ENCODE results near the gene SLC22A16.

SLC22A16 gene

GRCh38 chr6:110432285-110432900 lies 44.0 kb downstream of the SLC22A16 start:
- Histone ChIP-seq H3K4me1 (ENCODE audit: insufficient read depth, poor library complexity, severe bottlenecking) (no peaks in the 10 kb centered on the region), H3K36me3 (ENCODE audit: low read depth) (no peaks in the 10 kb centered on the region), H3K4me3 (ENCODE audit: severe bottlenecking) (no peak overlapping the region), H3K9me3 (ENCODE audit: severe bottlenecking) (no peaks in the 10 kb centered on the region), H3K27me3 (ENCODE audit: insufficient read depth, poor library complexity, severe bottlenecking) (no peaks in the 10 kb centered on the region), H3K27ac (ENCODE audit: poor library complexity, severe bottlenecking) (no peak overlapping the region)
- ATAC-seq (ENCODE audit: low read depth) (no peak), DNase-seq (ENCODE audit: low spot score) (no peak)
- TF ChIP-seq, protein P1, sequence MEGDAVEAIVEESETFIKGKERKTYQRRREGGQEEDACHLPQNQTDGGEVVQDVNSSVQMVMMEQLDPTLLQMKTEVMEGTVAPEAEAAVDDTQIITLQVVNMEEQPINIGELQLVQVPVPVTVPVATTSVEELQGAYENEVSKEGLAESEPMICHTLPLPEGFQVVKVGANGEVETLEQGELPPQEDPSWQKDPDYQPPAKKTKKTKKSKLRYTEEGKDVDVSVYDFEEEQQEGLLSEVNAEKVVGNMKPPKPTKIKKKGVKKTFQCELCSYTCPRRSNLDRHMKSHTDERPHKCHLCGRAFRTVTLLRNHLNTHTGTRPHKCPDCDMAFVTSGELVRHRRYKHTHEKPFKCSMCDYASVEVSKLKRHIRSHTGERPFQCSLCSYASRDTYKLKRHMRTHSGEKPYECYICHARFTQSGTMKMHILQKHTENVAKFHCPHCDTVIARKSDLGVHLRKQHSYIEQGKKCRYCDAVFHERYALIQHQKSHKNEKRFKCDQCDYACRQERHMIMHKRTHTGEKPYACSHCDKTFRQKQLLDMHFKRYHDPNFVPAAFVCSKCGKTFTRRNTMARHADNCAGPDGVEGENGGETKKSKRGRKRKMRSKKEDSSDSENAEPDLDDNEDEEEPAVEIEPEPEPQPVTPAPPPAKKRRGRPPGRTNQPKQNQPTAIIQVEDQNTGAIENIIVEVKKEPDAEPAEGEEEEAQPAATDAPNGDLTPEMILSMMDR (IDR thresholded peaks at IDR 0.05; ENCODE audit: poor library complexity, severe bottlenecking): no peak

GRCh38 chr6:110430741-110431140 lies 45.7 kb downstream of the SLC22A16 start:
- Histone ChIP-seq H3K27ac (ENCODE audit: poor library complexity, severe bottlenecking) (no peak overlapping the region), H3K9me3 (ENCODE audit: severe bottlenecking) (no peaks in the 10 kb centered on the region), H3K4me3 (ENCODE audit: severe bottlenecking) (no peak overlapping the region), H3K4me1 (ENCODE audit: insufficient read depth, poor library complexity, severe bottlenecking) (no peaks in the 10 kb centered on the region), H3K27me3 (ENCODE audit: insufficient read depth, poor library complexity, severe bottlenecking) (no peaks in the 10 kb centered on the region), H3K36me3 (ENCODE audit: low read depth) (no peaks in the 10 kb centered on the region)
- DNase-seq (ENCODE audit: low spot score): no peak
- no peak for ATAC-seq (ENCODE audit: low read depth)
- TF ChIP-seq, protein P1 (IDR thresholded peaks at IDR 0.05; ENCODE audit: poor library complexity, severe bottlenecking): no peak

- TF ChIP-seq, protein P1 (IDR thresholded peaks at IDR 0.05; ENCODE audit: poor library complexity, severe bottlenecking): no peak
- no peak for DNase-seq (ENCODE audit: low spot score)
- no peak for ATAC-seq (ENCODE audit: low read depth)
Measured at GRCh38 chr6:110430236-110430635, 46.2 kb downstream of the SLC22A16 start.

GRCh38 chr6:110428153-110428552 lies 48.3 kb downstream of the SLC22A16 start:
- no peak overlapping the region for H3K4me3 ChIP-seq (ENCODE audit: severe bottlenecking)
- no peaks in the 10 kb centered on the region for H3K27me3 ChIP-seq (ENCODE audit: insufficient read depth, poor library complexity, severe bottlenecking)
- no peak for DNase-seq (ENCODE audit: low spot score)
- TF ChIP-seq, protein P1 (IDR thresholded peaks at IDR 0.05; ENCODE audit: poor library complexity, severe bottlenecking): no peak
- no peaks in the 10 kb centered on the region for H3K9me3 ChIP-seq (ENCODE audit: severe bottlenecking)
- no peak for ATAC-seq (ENCODE audit: low read depth)
- H3K27ac ChIP-seq (ENCODE audit: poor library complexity, severe bottlenecking): no peak overlapping the region
- no peaks in the 10 kb centered on the region for H3K4me1 ChIP-seq (ENCODE audit: insufficient read depth, poor library complexity, severe bottlenecking)
- no peaks in the 10 kb centered on the region for H3K36me3 ChIP-seq (ENCODE audit: low read depth)

More at GRCh38 chr6:110430236-110430635, 46.2 kb downstream of the SLC22A16 start:
- Histone ChIP-seq H3K27me3 (ENCODE audit: insufficient read depth, poor library complexity, severe bottlenecking) (no peaks in the 10 kb centered on the region), H3K27ac (ENCODE audit: poor library complexity, severe bottlenecking) (no peak overlapping the region), H3K36me3 (ENCODE audit: low read depth) (no peaks in the 10 kb centered on the region), H3K4me1 (ENCODE audit: insufficient read depth, poor library complexity, severe bottlenecking) (no peaks in the 10 kb centered on the region), H3K9me3 (ENCODE audit: severe bottlenecking) (no peaks in the 10 kb centered on the region), H3K4me3 (ENCODE audit: severe bottlenecking) (no peak overlapping the region)

- H3K27ac ChIP-seq (ENCODE audit: poor library complexity, severe bottlenecking): no peak overlapping the region
- no peaks in the 10 kb centered on the region for H3K27me3 ChIP-seq (ENCODE audit: insufficient read depth, poor library complexity, severe bottlenecking)
- DNase-seq (ENCODE audit: low spot score) (no peak), ATAC-seq (ENCODE audit: low read depth) (no peak)
- TF ChIP-seq, protein P1 (IDR thresholded peaks at IDR 0.05; ENCODE audit: poor library complexity, severe bottlenecking): no peak
- H3K4me3 ChIP-seq (ENCODE audit: severe bottlenecking): no peak overlapping the region
- H3K4me1 ChIP-seq (ENCODE audit: insufficient read depth, poor library complexity, severe bottlenecking): no peaks in the 10 kb centered on the region
- H3K36me3 ChIP-seq (ENCODE audit: low read depth): no peaks in the 10 kb centered on the region
- no peaks in the 10 kb centered on the region for H3K9me3 ChIP-seq (ENCODE audit: severe bottlenecking)
Measured at GRCh38 chr6:110425816-110426215, 50.6 kb downstream of the SLC22A16 start.
